Endothelial cell (in vitro differentiated cells): ENCODE data around the gene KCNQ1. TPM values are rescaled to one million over a fixed set of nuclear protein-coding genes. Genes with fewer than 3 reads are reported as not detected.

Experiments
- DNase-seq: peaks from one replicate; pipeline ENCODE4 v3.0.0; 2021; ENCODE audit warnings: low spot score
- H3K27ac Mint-ChIP-seq: one replicate; pipeline ENCODE4 v1.8.0; 2021; ENCODE audit warnings: mixed read lengths, inconsistent platforms; ENCODE audit not compliant: unreplicated experiment
- H3K27me3 Mint-ChIP-seq: one replicate; pipeline ENCODE4 v1.8.0; 2021; ENCODE audit warnings: mild to moderate bottlenecking, moderate library complexity, mixed read lengths, inconsistent platforms; ENCODE audit not compliant: unreplicated experiment
- H3K36me3 Mint-ChIP-seq: one replicate; pipeline ENCODE4 v1.8.0; 2021; ENCODE audit warnings: mild to moderate bottlenecking, low read depth, mixed read lengths, inconsistent platforms; ENCODE audit not compliant: unreplicated experiment
- H3K4me1 Mint-ChIP-seq: one replicate; pipeline ENCODE4 v1.8.0; 2021; ENCODE audit warnings: mild to moderate bottlenecking, mixed read lengths, inconsistent platforms; ENCODE audit not compliant: unreplicated experiment
- H3K4me3 Mint-ChIP-seq: one replicate; pipeline ENCODE4 v1.8.0; 2021; ENCODE audit warnings: mild to moderate bottlenecking, mixed read lengths, inconsistent platforms; ENCODE audit not compliant: unreplicated experiment
- H3K9me3 Mint-ChIP-seq: one replicate; pipeline ENCODE4 v1.8.0; 2021; ENCODE audit warnings: mixed read lengths, inconsistent platforms; ENCODE audit not compliant: unreplicated experiment
- CTCF ChIP-seq: fragments of 200-600 bp; sonication (generic); IDR thresholded peaks from one replicate; pipeline ENCODE4 v1.5.0; 2021; ENCODE audit warnings: antibody characterized with exemption; ENCODE audit not compliant: unreplicated experiment
- total RNA-seq: library from RNA; stranded (reverse); fragmentation: NEBNext Ultra II Directional; extraction: Animal tissue kit (Norgen Biotek cat#: 25700); gene quantifications from one replicate; pipeline ENCODE4 v1.2.1, GENCODE V29; 2021; ENCODE audit not compliant: unreplicated experiment

KCNQ1 gene
- total RNA-seq, 1 donor from 2014 or later: 35.3 TPM

GRCh38 chr11:2530855-2531200, 86.0 kb downstream of the KCNQ1 start:
- peaks cover 18% of the 10 kb centered on the region for H3K4me1 Mint-ChIP-seq
- no peak overlapping the region for H3K4me3 Mint-ChIP-seq
- H3K9me3 Mint-ChIP-seq: no peaks in the 10 kb centered on the region
- H3K36me3 Mint-ChIP-seq: peaks cover 8% of the 10 kb centered on the region
- peaks cover 7% of the 10 kb centered on the region for H3K27me3 Mint-ChIP-seq
- no peak overlapping the region for H3K27ac Mint-ChIP-seq
- DNase-seq: no peak
- no peak for TF ChIP-seq CTCF

GRCh38 chr11:2531277-2531986, 86.6 kb downstream of the KCNQ1 start:
- Mint-ChIP-seq H3K4me1 (peaks cover 18% of the 10 kb centered on the region), H3K27me3 (peaks cover 7% of the 10 kb centered on the region), H3K27ac (no peak overlapping the region), H3K4me3 (no peak overlapping the region), H3K9me3 (no peaks in the 10 kb centered on the region), H3K36me3 (peaks cover 8% of the 10 kb centered on the region)
- TF ChIP-seq CTCF: peak; percentile 98
- DNase-seq: peak; percentile 93

- peak overlapping the region; percentile 37 for H3K4me3 Mint-ChIP-seq
- H3K9me3 Mint-ChIP-seq: no peaks in the 10 kb centered on the region
- H3K4me1 Mint-ChIP-seq: peaks cover 18% of the 10 kb centered on the region
- no peak overlapping the region for H3K27ac Mint-ChIP-seq
- DNase-seq: no peak
- peaks cover 8% of the 10 kb centered on the region for H3K36me3 Mint-ChIP-seq
- no peak for TF ChIP-seq CTCF
- peaks cover 7% of the 10 kb centered on the region for H3K27me3 Mint-ChIP-seq
Observed at GRCh38 chr11:2531987-2532703, 87.3 kb downstream of the KCNQ1 start.

GRCh38 chr11:2532704-2533586, 88.1 kb downstream of the KCNQ1 start:
- peak; percentile 98 for DNase-seq
- peaks cover 8% of the 10 kb centered on the region for H3K36me3 Mint-ChIP-seq
- H3K4me3 Mint-ChIP-seq: no peak overlapping the region
- H3K4me1 Mint-ChIP-seq: peaks cover 18% of the 10 kb centered on the region
- H3K27ac Mint-ChIP-seq: peak overlapping the region; percentile 96
- TF ChIP-seq CTCF: peak; percentile 98
- H3K27me3 Mint-ChIP-seq: peaks cover 7% of the 10 kb centered on the region
- H3K9me3 Mint-ChIP-seq: no peaks in the 10 kb centered on the region
